ENCODE measurements around the gene HOXA6.

DNA sequence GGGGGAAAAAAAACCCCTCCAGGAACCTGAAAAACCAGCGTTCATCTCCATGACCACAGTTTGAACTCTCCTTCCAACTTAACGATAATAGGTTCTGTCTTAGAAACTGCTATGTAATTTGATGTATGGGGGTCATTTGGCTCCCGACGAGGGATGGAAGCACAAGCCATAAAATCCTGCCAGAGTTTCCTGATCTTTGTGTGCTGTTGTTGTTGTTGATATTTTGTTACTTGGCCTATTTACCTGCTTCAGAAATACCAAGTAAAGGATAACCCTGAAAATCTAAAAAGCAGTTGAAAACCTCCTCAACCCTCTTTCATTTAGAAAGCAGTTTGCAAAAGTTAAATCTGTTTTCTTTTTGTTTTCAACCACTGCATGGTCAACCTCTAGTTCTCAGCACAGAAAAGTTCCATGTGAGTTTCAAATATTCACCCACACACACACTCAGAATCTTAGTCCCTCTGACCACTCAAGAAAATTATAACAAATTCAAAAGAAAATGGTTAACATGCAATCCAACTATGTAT is 35.8 kb downstream of the HOXA6 start:
- TF ChIP-seq, protein P1, sequence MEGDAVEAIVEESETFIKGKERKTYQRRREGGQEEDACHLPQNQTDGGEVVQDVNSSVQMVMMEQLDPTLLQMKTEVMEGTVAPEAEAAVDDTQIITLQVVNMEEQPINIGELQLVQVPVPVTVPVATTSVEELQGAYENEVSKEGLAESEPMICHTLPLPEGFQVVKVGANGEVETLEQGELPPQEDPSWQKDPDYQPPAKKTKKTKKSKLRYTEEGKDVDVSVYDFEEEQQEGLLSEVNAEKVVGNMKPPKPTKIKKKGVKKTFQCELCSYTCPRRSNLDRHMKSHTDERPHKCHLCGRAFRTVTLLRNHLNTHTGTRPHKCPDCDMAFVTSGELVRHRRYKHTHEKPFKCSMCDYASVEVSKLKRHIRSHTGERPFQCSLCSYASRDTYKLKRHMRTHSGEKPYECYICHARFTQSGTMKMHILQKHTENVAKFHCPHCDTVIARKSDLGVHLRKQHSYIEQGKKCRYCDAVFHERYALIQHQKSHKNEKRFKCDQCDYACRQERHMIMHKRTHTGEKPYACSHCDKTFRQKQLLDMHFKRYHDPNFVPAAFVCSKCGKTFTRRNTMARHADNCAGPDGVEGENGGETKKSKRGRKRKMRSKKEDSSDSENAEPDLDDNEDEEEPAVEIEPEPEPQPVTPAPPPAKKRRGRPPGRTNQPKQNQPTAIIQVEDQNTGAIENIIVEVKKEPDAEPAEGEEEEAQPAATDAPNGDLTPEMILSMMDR (IDR thresholded peaks at IDR 0.05) = no peak
- no peak for TF ChIP-seq ZFX (IDR thresholded peaks at IDR 0.05; ENCODE audit: borderline replicate concordance)

All from 22Rv1 (cell line).